Measurements from ENCODE around the gene SMIM10. TPM values are rescaled to one million over a fixed set of nuclear protein-coding genes. Genes with fewer than 3 reads are reported as not detected.
"Not testable (repeated sequence)": the region's sequence is repeated elsewhere in the genome, so short reads cannot be mapped to it uniquely, and the experiment has no call there.

SMIM10 gene
- total RNA-seq, 2 experiments from 2014 or later: not detected

- no peak for DNase-seq
- no peaks in the 10 kb centered on the region for H3K36me3 Mint-ChIP-seq (ENCODE audit: low read depth)
- POLR2A ChIA-PET: no interaction called here
These were observed 20.1 kb downstream of the SMIM10 start for GRCh38 chrX:135010921-135011320.

GRCh38 chrX:135015523-135016245, 24.9 kb downstream of the SMIM10 start:
- DNase-seq (no peak), ATAC-seq (ENCODE audit: poor library complexity) (no peak)
- Mint-ChIP-seq H3K36me3 (ENCODE audit: low read depth) (no peaks in the 10 kb centered on the region), H3K4me1 (ENCODE audit: low read depth) (no peaks in the 10 kb centered on the region), H3K27me3 (no peaks in the 10 kb centered on the region), H3K9me3 (no peaks in the 10 kb centered on the region), H3K27ac (no peak overlapping the region), H3K4me3 (no peak overlapping the region)
- no peaks in the 10 kb centered on the region for H3K27me3 ChIP-seq (ENCODE audit: control insufficient read depth in 1 of 2, insufficient read depth in 2 of 2, low read length in 2 of 2)
- intact Hi-C loops (cut with DNase I, micrococcal nuclease): no loop called here
- no peak for TF ChIP-seq CTCF (IDR thresholded peaks at IDR 0.05)
- H3K4me3 ChIP-seq (ENCODE audit: low read length): no peak overlapping the region
- no peaks in the 10 kb centered on the region for H3K4me1 ChIP-seq (ENCODE audit: insufficient read depth, low read length)
- H3K27ac ChIP-seq (ENCODE audit: low read depth in 1 of 2, low read length in 2 of 2): no peak overlapping the region
- no peaks in the 10 kb centered on the region for H3K36me3 ChIP-seq (ENCODE audit: insufficient read depth, low read length)
- no peaks in the 10 kb centered on the region for H3K9me3 ChIP-seq (ENCODE audit: control insufficient read depth in 1 of 2, insufficient read depth in 1 of 2, low read length in 2 of 2)
- ChIA-PET CTCF (no interaction called here), POLR2A (no interaction called here)

More at GRCh38 chrX:135010921-135011320, 20.1 kb downstream of the SMIM10 start:
- Mint-ChIP-seq H3K27ac (no peak overlapping the region), H3K4me3 (no peak overlapping the region), H3K9me3 (no peaks in the 10 kb centered on the region), H3K27me3 (no peaks in the 10 kb centered on the region), H3K4me1 (ENCODE audit: low read depth) (no peaks in the 10 kb centered on the region)
- Histone ChIP-seq H3K4me3 (ENCODE audit: low read length) (no peak overlapping the region), H3K27me3 (ENCODE audit: control insufficient read depth in 1 of 2, insufficient read depth in 2 of 2, low read length in 2 of 2) (no peaks in the 10 kb centered on the region), H3K4me1 (ENCODE audit: insufficient read depth, low read length) (no peaks in the 10 kb centered on the region), H3K27ac (ENCODE audit: low read depth in 1 of 2, low read length in 2 of 2) (no peak overlapping the region), H3K36me3 (ENCODE audit: insufficient read depth, low read length) (no peaks in the 10 kb centered on the region), H3K9me3 (ENCODE audit: control insufficient read depth in 1 of 2, insufficient read depth in 1 of 2, low read length in 2 of 2) (no peaks in the 10 kb centered on the region)
- no peak for TF ChIP-seq CTCF (IDR thresholded peaks at IDR 0.05)
- intact Hi-C loops (cut with DNase I, micrococcal nuclease): no loop called here
- no peak for ATAC-seq (ENCODE audit: poor library complexity)
- CTCF ChIA-PET: interaction anchor here (0.6 kb wide), 1 partner anchor 23 kb away, joined by 3 read pairs; no protein-coding TSS in a partner anchor

GRCh38 chrX:135019890-135020289, 29.1 kb downstream of the SMIM10 start:
- Mint-ChIP-seq H3K27me3 (peaks cover 24% of the 10 kb centered on the region), H3K4me1 (ENCODE audit: low read depth) (peaks cover 18% of the 10 kb centered on the region)
- H3K9me3 Mint-ChIP-seq; intact Hi-C loops (cut with DNase I, micrococcal nuclease); H3K27me3 ChIP-seq (ENCODE audit: control insufficient read depth in 1 of 2, insufficient read depth in 2 of 2, low read length in 2 of 2); H3K4me3 ChIP-seq (ENCODE audit: low read length); DNase-seq; H3K36me3 Mint-ChIP-seq (ENCODE audit: low read depth); H3K27ac ChIP-seq (ENCODE audit: low read depth in 1 of 2, low read length in 2 of 2); H3K36me3 ChIP-seq (ENCODE audit: insufficient read depth, low read length); H3K9me3 ChIP-seq (ENCODE audit: control insufficient read depth in 1 of 2, insufficient read depth in 1 of 2, low read length in 2 of 2); CTCF ChIA-PET; ATAC-seq (ENCODE audit: poor library complexity); H3K4me3 Mint-ChIP-seq; H3K27ac Mint-ChIP-seq: not testable (repeated sequence)
- POLR2A ChIA-PET: interaction anchor here (1.0 kb wide), 1 partner anchor 16 kb away, joined by 4 read pairs; no protein-coding TSS in a partner anchor
- peaks cover 14% of the 10 kb centered on the region for H3K4me1 ChIP-seq (ENCODE audit: insufficient read depth, low read length)

GRCh38 chrX:135023791-135024190, 33.0 kb downstream of the SMIM10 start:
- H3K27me3 Mint-ChIP-seq: peaks cover 54% of the 10 kb centered on the region
- H3K4me3 Mint-ChIP-seq; H3K9me3 ChIP-seq (ENCODE audit: control insufficient read depth in 1 of 2, insufficient read depth in 1 of 2, low read length in 2 of 2); H3K27me3 ChIP-seq (ENCODE audit: control insufficient read depth in 1 of 2, insufficient read depth in 2 of 2, low read length in 2 of 2); H3K27ac ChIP-seq (ENCODE audit: low read depth in 1 of 2, low read length in 2 of 2); H3K36me3 Mint-ChIP-seq (ENCODE audit: low read depth); H3K4me3 ChIP-seq (ENCODE audit: low read length); H3K27ac Mint-ChIP-seq; POLR2A ChIA-PET; DNase-seq; intact Hi-C loops (cut with DNase I, micrococcal nuclease); ATAC-seq (ENCODE audit: poor library complexity); H3K36me3 ChIP-seq (ENCODE audit: insufficient read depth, low read length); H3K9me3 Mint-ChIP-seq: not testable (repeated sequence)
- peaks cover 14% of the 10 kb centered on the region for H3K4me1 ChIP-seq (ENCODE audit: insufficient read depth, low read length)
- CTCF ChIA-PET: interaction anchor here (1.3 kb wide), 1 partner anchor 24 kb away, joined by 3 read pairs; no protein-coding TSS in a partner anchor
- H3K4me1 Mint-ChIP-seq (ENCODE audit: low read depth): peaks cover 18% of the 10 kb centered on the region
